ENCODE measurements around the gene NFYC.

Gene NFYC

DNA sequence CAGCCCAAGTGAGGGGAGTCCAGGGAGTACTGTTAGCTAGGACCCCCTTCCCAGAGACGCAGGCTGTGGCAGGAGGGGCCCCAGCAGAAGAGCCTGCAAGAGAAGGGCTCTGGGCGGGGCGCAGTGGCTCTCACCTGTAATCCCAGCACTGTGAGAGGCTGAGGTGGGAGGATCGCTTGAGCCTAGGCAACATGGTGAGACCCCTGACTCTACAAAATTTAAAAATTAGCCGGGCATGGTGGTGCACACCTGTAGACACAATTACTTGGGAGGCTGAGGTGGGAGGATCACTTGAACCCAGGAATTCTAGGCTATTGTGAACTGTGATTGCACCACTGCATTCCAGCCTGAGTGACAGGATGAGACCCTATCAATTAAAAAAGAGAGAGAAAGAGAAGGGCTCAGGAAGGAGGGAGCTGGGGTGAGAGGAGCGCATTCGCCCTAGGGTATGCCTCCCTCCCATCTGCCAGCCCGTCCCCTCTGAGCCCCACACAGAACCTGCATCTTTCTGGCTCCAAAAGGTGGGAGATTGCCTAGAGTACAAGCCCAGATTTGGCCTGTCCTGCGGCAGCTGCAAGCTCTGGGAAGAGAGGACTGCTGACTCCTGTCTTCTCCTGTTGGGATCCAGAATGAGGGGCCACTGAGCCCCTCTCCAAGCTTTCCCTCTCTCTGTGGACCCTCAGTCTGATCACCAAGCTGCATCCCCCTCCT lies 95.6 kb downstream of the NFYC start:
- TF ChIP-seq POLR2A (IDR thresholded peaks at IDR 0.05; ENCODE audit: low read depth, low read length) = no peak
- DNase-seq (ENCODE audit: insufficient read length, low spot score) (no peak), FAIRE-seq (no peak)

DNA sequence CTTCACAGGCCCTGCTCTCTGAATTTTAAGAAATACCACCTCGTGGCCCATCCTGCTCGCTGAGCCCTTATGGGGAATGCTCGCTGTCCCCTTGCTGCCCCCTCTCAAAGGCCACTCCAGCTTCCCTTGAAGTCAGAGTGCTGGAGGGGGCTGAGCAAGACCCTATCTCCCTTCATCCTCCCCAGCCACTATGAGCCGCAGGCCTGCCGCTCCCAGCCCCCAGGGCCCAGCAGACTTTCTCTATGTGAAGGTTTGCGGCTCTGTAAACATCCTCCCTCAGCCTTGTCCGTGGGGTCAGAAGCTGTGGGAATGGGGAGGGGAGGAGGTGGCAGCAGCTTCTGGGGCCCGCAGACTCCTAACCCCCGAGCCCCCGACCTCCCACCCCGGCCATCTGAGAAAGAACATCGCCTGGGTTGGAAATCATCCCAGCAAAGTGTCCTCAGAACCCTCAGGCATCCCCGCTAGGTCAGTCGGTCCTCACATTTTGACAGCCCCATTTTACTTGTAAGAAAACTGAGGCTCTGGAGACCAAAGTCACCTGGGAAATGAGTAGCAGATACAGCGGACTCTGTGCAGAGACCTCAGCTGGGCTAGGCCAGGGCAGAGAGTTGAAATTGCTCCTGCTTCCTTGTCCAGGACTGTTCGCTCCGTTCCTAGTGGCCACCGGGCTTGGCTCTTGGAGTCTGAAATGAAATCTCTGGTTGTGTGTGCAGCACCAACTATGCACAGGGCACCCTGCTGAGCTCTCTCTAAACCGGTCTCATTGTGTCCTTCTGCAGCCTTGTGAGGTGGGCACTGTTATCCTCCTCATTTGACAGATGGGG lies 96.4 kb downstream of the NFYC start:
- DNase-seq (ENCODE audit: insufficient read length, low spot score) = no peak
- no peak for FAIRE-seq
- no peak for TF ChIP-seq POLR2A (IDR thresholded peaks at IDR 0.05; ENCODE audit: low read depth, low read length)

DNA sequence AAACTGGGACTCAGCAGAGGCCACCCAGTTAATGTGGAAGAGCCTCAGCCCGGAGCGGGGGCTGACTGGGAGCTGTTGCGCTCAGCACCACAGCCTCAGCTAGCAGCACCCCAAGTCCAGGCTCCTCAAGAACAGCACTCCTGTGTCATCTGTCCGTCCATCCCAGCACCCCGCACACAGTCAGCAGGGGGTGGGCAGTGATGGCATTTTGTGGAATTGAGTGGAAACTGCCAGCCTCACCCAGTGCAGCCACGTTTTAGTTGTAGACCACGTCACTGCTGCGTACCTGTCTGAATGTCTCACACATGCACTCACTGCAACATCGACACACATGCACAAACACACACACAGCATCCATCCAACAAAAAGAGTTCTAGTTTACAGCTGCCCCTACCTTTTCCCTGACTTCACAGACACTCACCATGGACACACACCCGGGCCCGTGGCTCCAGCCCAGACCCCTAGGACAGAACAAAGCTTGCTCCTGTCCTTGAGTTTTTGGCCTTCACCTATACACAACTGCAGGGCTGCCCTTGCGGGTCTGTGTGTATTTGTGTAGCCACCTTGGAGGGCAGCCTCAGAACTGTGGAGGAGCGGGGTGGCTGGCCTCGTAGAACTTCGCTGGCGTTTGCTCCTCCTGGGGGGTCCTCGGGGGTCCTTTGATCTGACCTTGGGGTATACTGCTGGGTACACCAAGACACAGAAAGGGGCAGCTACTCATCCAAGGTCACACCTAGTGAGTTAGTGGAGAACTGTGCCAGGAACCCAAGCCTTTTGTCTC lies 97.2 kb downstream of the NFYC start:
- FAIRE-seq = no peak
- no peak for TF ChIP-seq POLR2A (IDR thresholded peaks at IDR 0.05; ENCODE audit: low read depth, low read length)

DNA sequence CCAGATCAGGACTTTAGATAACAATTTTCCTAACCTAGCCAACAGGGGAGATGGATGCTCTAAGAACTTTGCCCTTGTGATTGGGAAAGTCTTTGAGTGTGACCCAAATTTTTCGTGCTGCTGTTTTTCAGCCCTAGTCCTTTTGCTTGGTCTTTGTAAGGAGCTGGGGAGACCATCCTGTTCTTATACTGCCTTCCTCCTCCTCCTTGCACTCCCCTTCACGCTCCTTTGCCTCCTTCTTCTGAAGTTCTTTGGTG lies 97.8 kb downstream of the NFYC start:
- TF ChIP-seq POLR2A (IDR thresholded peaks at IDR 0.05; ENCODE audit: low read depth, low read length) = no peak
- no peak for DNase-seq (ENCODE audit: insufficient read length, low spot score)
- FAIRE-seq = no peak

More for the DNA sequence above, 97.2 kb downstream of the NFYC start:
- no peak for DNase-seq (ENCODE audit: insufficient read length, low spot score)

DNA sequence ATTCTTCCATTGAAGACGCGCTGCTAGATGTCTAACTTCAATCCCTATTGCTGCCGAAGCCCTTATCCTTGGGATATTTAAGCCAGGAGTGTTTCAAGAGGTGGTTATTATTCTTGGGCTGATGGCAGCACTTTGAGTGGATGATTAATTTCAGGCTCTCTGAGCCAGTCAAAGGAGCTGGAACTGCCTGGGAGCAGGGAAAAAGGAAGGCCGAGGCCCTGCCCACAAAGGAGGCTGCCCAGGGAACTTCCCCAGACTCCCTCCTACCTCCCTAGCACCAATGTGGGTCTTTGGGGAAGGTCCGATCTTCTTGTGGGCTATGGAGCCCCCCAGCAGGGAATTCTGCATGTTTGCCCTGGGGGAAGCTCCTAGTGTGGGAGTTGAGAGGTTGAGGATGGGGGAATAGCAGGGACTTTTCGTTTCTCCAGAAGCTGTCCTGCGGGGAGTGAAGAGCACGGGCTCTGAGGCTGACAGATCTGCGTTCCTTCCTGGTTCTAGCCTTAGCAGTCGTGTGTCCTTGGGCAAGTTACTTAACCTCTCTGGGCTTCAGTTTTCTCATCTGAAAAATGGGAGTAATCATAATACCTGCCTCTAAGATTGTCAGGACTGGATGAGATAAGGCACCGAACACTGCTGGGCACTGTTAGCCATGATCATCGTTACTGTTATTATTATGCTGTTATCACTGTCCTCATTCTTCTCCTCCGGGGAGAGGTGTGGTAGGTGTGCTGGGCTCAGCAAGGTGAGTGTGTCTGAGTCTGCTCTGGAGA lies 98.3 kb downstream of the NFYC start:
- DNase-seq (ENCODE audit: insufficient read length, low spot score) (no peak), FAIRE-seq (no peak)
- TF ChIP-seq POLR2A (IDR thresholded peaks at IDR 0.05; ENCODE audit: low read depth, low read length) = no peak

DNA sequence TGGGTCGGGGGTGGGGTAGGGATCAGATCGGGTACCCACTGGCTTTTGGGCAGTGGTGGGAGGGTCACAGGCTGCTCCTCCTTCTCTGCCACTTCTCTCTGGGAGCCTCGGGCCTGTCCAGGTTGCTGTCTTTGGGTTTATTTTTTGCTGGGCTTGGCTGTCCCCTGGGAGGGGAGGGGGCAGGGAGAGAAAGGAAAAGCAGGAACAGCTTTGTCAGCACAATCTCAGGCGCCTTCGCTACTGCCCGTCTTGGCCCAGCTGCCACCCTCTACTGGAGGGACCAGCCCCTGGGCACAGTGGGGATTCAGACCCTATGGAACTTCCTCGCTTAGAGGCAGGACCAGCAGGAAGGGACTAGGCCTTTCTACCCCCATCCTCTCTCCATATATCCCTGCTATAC lies 100.5 kb downstream of the NFYC start:
- no peak for TF ChIP-seq POLR2A (IDR thresholded peaks at IDR 0.05; ENCODE audit: low read depth, low read length)
- DNase-seq (ENCODE audit: insufficient read length, low spot score) (no peak), FAIRE-seq (no peak)

DNA sequence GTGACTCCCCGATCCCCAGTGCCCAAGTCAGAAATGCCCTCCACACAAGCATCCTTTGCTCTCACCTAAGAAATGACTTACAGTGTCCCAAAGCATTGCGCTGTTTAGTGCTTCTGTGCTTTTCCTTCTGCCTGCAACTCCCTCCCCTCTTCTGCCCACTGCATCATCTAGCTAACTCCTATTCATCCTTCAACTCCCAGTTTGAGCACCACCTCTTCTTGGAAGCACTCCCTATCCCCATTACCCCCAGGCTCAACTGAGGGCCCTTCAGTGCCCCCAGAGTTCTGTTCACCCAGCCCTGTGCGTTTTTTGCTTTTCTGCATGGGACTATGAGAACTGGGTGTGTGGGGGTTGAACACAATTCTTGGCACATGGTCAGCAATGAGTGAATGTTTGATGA lies 102.1 kb downstream of the NFYC start:
- no peak for TF ChIP-seq POLR2A (IDR thresholded peaks at IDR 0.05; ENCODE audit: low read depth, low read length)
- DNase-seq (ENCODE audit: insufficient read length, low spot score) (no peak), FAIRE-seq (no peak)

DNA sequence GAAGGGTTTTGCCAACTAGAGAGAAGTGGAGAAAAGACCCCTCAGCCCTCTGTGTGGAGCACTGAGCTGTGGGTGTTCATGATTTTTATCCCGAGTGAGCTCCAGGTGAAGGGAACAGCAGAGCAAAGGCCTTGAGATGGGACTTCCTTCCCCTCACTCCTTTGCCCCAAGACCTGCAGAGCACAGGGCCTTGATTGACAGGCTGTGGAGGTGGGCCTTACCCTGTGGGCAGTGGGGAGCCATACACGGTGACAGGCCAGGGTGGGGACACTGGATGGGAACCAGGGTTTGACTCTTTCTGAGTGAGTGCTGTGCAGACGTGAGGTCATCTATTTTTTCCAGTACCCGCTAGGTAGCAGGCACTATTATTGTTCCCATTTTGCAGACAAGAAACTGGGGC lies 102.5 kb downstream of the NFYC start:
- DNase-seq (ENCODE audit: insufficient read length, low spot score) (no peak), FAIRE-seq (no peak)
- no peak for TF ChIP-seq POLR2A (IDR thresholded peaks at IDR 0.05; ENCODE audit: low read depth, low read length)

DNA sequence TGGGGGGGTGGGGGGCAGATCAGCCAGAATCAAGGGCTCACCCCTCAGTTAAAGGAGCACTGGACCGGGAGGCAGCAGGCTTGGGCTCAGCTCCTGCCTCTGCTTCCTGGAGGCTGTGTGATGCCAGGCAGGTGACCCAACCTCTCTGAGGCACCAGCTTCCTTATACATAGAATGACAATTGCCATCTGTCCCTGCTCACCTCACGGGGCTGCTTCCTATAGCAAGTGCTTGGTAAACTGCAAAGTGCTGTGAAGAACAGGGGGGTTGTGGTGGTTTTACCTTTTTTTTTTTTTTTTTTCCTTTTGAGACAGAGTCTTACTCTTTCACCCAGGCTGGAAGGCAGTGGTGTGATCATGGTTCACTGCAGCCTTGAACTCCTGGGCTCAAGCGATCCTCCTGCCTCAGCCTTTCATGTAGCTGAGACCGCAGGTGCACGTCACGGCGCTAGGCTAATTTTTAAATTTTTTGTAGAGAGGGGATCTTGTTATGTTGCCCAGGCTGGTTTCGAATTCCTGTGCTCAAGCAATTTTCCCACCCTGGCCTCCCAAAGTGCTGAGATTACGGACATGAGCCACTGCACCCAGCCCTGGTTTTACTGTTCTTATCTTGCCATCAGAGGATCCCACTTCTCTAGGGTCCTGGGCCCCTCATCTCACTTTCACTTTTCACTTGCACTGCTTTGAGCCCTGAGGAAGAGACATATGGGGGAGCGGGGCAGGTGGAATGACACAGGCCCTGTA lies 103.6 kb downstream of the NFYC start:
- DNase-seq (ENCODE audit: insufficient read length, low spot score) (no peak), FAIRE-seq (no peak)
- TF ChIP-seq POLR2A (IDR thresholded peaks at IDR 0.05; ENCODE audit: low read depth, low read length) = no peak

DNA sequence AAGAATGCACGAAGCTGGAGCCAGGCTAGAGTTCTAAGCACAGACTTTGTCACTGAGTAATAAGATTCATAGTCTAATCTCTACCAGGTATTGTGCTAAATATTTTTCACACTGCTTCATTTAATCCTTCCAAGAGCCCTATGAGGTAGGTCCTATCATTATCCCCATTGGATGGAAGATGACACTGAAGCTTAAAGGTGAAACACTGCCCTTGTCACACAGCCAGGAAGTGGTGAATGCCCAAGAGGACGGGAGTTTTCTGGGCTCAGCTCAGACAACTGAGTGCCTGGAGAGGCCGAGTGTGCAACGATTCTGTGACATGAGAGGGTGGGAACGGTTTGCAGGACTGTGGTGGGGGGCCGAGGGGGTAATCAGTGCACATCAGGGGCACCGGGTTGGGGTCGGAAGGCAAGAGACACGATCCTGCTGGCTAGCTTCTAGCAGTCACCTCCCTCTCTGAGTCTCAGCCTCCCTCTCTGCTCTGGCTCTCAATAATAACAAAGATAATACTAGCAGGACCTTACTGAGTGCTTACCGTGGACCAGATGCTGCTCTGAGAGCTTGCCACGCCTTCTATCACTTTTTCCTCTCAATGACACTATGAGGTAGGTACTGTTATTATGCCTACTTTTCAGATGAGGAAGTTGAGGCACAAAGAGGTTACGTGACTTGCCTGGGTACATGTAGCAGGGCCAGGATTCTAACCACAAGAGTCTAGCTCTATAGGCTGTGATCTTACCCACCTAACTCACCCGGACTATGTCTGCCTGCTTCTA lies 104.5 kb downstream of the NFYC start:
- TF ChIP-seq POLR2A (IDR thresholded peaks at IDR 0.05; ENCODE audit: low read depth, low read length) = no peak
- FAIRE-seq = no peak
- no peak for DNase-seq (ENCODE audit: insufficient read length, low spot score)

DNA sequence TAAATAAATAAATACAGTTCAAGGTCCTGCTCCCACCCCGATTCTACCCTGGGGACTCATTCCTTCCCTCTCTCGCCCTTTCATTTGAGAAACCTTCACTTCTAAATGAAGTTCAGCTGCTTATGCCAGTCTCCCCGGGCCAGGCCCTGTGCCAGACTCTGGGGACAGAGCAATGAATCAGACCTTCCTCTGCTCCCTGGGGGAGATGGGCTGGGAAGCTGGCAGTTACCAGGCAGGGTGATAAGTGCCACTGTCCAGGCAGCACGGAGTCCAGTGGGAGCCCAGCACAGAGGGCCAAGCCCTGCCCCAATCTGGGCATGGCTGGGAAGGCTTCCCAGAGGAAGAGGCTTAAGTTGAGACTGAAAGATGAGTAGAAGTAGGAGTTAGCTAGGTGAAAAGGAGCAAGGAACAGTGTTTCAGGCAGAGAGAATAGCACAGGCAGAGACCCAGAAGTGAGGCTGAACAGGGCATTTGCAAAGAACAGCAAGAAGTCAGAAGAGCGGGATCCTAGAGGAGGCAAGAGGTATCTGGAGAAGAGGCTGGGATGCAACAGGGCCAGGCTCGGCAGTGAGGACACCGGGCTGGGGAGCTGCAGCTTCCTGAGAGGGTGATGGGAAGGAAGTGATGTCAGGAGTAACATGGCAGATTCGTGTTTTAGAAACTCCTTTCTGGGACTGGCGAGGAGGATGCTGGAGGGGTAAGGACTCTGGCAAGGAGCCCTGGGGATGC lies 105.6 kb downstream of the NFYC start:
- peak; percentile 92 for DNase-seq (ENCODE audit: insufficient read length, low spot score)
- FAIRE-seq = no peak
- TF ChIP-seq POLR2A (IDR thresholded peaks at IDR 0.05; ENCODE audit: low read depth, low read length) = no peak

DNA sequence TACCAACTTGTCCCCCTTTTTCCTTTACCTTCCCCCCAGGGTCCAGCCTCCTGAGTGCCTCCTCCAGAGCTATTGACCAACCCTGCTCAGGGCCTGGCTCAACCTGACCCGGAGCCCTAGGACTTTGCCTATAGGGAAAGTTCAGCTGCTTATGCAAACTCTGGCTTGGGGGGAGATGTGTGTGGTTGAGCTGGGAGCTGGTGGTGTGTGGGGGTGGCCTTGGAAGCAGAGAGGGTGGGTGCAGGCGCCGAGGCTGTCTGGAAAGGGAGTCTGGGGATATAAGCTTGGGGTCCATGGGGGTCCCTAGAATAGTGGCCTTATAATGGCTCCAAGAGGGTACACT lies 106.1 kb downstream of the NFYC start:
- no peak for TF ChIP-seq POLR2A (IDR thresholded peaks at IDR 0.05; ENCODE audit: low read depth, low read length)
- no peak for DNase-seq (ENCODE audit: insufficient read length, low spot score)
- FAIRE-seq = no peak
